Duodenal mucosa (tissue), 2 donors: ENCODE results near the gene RAB28.

Experiments used
- H3K27ac ChIP-seq: one replicate; pipeline ENCODE4 v1.7.0; 2013; ENCODE audit warnings: low read depth, low read length
- H3K27me3 ChIP-seq, 2 donors: one replicate each; pipeline ENCODE4 v1.7.0; 2013; ENCODE audit warnings: low read length in 2 of 2, control low read depth in 1 of 2; ENCODE audit not compliant: insufficient read depth in 2 of 2, control insufficient read depth in 1 of 2
- H3K36me3 ChIP-seq, 2 donors: one replicate each; pipeline ENCODE4 v1.7.0; 2013; ENCODE audit warnings: low read length in 2 of 2, control low read depth in 1 of 2; ENCODE audit not compliant: insufficient read depth in 2 of 2, control insufficient read depth in 1 of 2
- H3K4me1 ChIP-seq, 2 donors: one replicate each; pipeline ENCODE4 v1.7.0; 2013; ENCODE audit warnings: low read length in 2 of 2, control low read depth in 1 of 2; ENCODE audit not compliant: insufficient read depth in 2 of 2, control insufficient read depth in 1 of 2
- H3K4me3 ChIP-seq, 2 donors: one replicate each; pipeline ENCODE4 v1.7.0; 2013; ENCODE audit warnings: low read length in 2 of 2, low read depth in 1 of 2
- H3K9ac ChIP-seq, 2 donors: one replicate each; pipeline ENCODE4 v1.7.0; 2013; ENCODE audit warnings: low read length in 2 of 2, low read depth in 1 of 2
- H3K9me3 ChIP-seq, 2 donors: one replicate each; pipeline ENCODE4 v1.7.0; 2013; ENCODE audit warnings: low read length in 2 of 2, control low read depth in 1 of 2; ENCODE audit not compliant: control insufficient read depth in 1 of 2

Gene RAB28

GRCh38 chr4:13455411-13455810, 28.7 kb downstream of the RAB28 start:
- no peak overlapping the region for H3K4me3 ChIP-seq
- peaks cover 12 to 21% of the 10 kb centered on the region in 2 donors for H3K36me3 ChIP-seq
- no peaks in the 10 kb centered on the region for H3K4me1 ChIP-seq
- H3K27ac ChIP-seq, result no peak overlapping the region
- no peaks in the 10 kb centered on the region for H3K9me3 ChIP-seq
- no peak overlapping the region for H3K9ac ChIP-seq
- no peaks in the 10 kb centered on the region for H3K27me3 ChIP-seq

DNA sequence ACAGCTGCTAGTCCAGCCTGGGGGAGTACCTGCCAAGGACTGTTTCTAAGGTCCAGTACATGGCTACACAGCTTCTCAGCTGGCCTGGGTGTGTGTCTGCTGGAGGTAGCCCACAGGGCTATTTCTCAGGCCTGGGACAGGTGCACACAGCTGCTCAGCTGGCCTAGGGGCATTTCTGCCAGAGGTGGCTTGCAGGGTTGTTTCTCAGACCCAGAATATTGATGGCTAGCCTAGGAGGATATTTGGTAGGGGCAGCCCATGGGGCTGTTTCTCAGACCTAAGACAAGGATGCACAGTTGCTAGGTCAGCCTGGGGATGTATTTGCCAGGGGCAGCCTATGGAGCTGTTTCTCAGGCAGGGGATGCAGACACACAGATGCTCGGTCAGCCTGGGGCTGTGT, 29.4 kb downstream of the RAB28 start:
- Histone ChIP-seq H3K36me3 (peaks cover 12 to 21% of the 10 kb centered on the region in 2 donors), H3K4me1 (no peaks in the 10 kb centered on the region), H3K9me3 (no peaks in the 10 kb centered on the region), H3K4me3 (no peak overlapping the region), H3K27me3 (no peaks in the 10 kb centered on the region), H3K27ac (no peak overlapping the region), H3K9ac (no peak overlapping the region)

GRCh38 chr4:13452927-13453579, 31.1 kb downstream of the RAB28 start:
- no peaks in the 10 kb centered on the region for H3K9me3 ChIP-seq
- H3K9ac ChIP-seq, result no peak overlapping the region
- no peak overlapping the region for H3K4me3 ChIP-seq
- H3K27me3 ChIP-seq, result no peaks in the 10 kb centered on the region
- H3K4me1 ChIP-seq, result no peaks in the 10 kb centered on the region
- peaks cover 9 to 15% of the 10 kb centered on the region in 2 donors for H3K36me3 ChIP-seq
- H3K27ac ChIP-seq, result no peak overlapping the region

DNA sequence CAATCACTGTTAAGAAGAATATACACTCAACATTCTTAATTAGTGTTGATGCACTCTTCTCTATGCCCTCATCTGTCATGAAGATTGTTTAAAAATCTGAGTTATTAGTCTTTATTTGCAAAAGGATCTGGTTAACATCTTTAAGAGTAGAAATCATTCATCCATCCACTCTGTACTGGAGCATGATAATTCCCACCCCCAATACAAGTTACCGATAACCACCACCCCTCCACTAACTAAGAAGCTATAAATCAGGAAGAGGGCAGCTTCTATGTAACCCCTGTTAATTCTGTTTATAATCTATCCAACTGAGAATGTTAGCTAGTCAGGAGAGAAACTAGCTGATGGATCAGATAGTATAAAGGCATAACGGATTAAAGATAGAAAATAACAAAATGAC, 34.5 kb downstream of the RAB28 start:
- Histone ChIP-seq H3K9ac (no peak overlapping the region), H3K36me3 (peaks cover 6 to 7% of the 10 kb centered on the region in 2 donors), H3K4me1 (no peaks in the 10 kb centered on the region), H3K27ac (no peak overlapping the region), H3K4me3 (no peak overlapping the region), H3K9me3 (no peaks in the 10 kb centered on the region), H3K27me3 (no peaks in the 10 kb centered on the region)

DNA sequence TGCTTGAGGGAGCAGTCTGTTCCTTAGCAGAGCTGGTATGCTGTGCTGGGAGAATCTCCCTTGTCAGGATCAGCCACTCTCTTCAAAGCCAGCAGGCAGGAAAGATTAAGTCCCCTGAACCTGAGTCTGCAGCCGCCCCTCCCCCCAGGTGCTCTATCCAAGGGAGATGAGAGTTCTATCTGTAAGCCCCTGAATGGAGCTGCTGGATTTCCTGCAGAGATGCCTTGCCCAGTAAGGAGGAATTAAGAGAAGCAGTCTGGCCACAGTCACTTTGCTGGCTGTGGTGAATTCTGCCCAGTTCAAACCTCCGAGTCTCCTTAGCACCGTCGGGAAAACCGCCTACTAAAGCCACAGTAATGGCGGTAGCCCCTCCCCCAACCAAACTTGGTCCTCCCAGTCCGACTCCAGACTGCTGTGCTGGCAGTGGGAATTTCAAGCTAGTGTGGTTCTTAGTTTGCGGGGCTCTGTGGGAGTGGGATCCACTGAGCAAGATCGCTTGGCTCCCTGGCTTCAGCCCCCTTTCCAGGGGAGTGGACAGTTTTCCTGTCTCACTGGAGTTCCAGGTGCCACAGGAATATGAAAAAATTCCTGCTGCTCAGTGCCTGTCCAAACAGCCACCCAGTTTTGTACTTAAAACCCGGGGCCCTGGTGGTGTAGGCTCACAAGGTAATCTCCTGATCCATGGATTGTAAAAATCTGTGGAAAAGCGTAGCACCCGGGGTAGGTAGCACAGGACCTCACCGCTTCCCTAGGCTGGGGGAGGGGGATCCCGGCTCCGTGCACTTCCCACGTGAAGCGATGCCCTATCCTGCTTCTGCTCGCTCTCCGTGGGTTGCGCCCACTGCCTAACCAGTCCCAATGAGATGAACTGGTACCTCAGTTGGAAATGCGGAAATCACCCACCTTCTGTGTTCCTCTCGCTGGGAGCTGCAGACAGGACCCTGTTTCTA, 38.0 kb downstream of the RAB28 start:
- H3K27me3 ChIP-seq, result no peaks in the 10 kb centered on the region
- peaks cover 3 to 4% of the 10 kb centered on the region in 2 donors for H3K36me3 ChIP-seq
- H3K27ac ChIP-seq, result no peak overlapping the region
- no peak overlapping the region for H3K9ac ChIP-seq
- H3K9me3 ChIP-seq, result no peaks in the 10 kb centered on the region
- no peak overlapping the region for H3K4me3 ChIP-seq
- H3K4me1 ChIP-seq, result no peaks in the 10 kb centered on the region

- H3K36me3 ChIP-seq, result peaks cover 3 to 4% of the 10 kb centered on the region in 2 donors
- H3K4me3 ChIP-seq, result no peak overlapping the region
- no peak overlapping the region for H3K27ac ChIP-seq
- H3K9me3 ChIP-seq, result peaks cover 3 to 6% of the 10 kb centered on the region in 2 donors
- H3K4me1 ChIP-seq, result no peaks in the 10 kb centered on the region
- H3K9ac ChIP-seq, result no peak overlapping the region
- H3K27me3 ChIP-seq, result no peaks in the 10 kb centered on the region
Observed at GRCh38 chr4:13441506-13441905, 42.6 kb downstream of the RAB28 start.

DNA sequence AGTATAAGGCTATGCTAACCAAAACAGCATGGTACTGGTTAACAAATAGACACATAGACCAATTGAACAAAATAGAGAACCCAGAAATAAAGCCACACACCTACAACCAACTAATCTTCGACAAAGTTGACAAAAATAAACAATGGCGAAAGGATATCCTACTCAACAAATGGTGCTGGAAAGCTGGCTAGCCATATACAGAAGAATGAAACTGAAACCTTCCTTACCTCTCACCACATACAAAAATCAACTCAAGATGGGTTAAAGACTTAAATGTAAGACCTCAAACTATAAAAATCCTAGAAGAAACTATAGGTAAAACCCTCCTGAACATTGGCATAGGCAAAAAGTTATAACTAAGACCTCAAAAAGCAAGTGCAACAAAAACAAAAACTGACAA, 47.2 kb downstream of the RAB28 start:
- no peak overlapping the region for H3K9ac ChIP-seq
- no peaks in the 10 kb centered on the region for H3K27me3 ChIP-seq
- H3K9me3 ChIP-seq, result peaks cover 3 to 7% of the 10 kb centered on the region in 2 donors
- no peak overlapping the region for H3K27ac ChIP-seq
- no peaks in the 10 kb centered on the region for H3K36me3 ChIP-seq
- H3K4me3 ChIP-seq, result no peak overlapping the region
- no peaks in the 10 kb centered on the region for H3K4me1 ChIP-seq

DNA sequence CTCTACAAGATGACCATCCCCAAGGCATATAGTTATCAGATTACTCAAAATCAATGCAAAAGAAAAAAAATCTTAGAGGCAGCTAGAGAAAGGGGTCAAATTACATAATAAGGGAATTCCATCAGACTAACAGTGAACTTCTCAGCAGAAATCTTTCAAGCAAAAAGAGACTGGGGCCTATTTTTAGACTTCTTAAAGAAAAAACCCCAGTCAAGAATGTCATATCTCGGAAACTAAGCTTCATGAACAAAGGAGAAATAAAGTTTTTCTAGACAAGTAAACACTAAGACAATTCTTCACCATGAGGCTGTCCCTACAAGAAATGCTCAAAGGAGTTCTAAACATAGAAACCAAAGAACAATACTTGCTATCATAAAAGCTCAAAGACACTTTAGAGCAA, 51.7 kb downstream of the RAB28 start:
- no peak overlapping the region for H3K9ac ChIP-seq
- no peaks in the 10 kb centered on the region for H3K27me3 ChIP-seq
- H3K4me3 ChIP-seq, result no peak overlapping the region
- H3K9me3 ChIP-seq, result peaks cover 0 to 7% of the 10 kb centered on the region in 2 donors
- H3K36me3 ChIP-seq, result no peaks in the 10 kb centered on the region
- H3K27ac ChIP-seq, result no peak overlapping the region
- no peaks in the 10 kb centered on the region for H3K4me1 ChIP-seq

DNA sequence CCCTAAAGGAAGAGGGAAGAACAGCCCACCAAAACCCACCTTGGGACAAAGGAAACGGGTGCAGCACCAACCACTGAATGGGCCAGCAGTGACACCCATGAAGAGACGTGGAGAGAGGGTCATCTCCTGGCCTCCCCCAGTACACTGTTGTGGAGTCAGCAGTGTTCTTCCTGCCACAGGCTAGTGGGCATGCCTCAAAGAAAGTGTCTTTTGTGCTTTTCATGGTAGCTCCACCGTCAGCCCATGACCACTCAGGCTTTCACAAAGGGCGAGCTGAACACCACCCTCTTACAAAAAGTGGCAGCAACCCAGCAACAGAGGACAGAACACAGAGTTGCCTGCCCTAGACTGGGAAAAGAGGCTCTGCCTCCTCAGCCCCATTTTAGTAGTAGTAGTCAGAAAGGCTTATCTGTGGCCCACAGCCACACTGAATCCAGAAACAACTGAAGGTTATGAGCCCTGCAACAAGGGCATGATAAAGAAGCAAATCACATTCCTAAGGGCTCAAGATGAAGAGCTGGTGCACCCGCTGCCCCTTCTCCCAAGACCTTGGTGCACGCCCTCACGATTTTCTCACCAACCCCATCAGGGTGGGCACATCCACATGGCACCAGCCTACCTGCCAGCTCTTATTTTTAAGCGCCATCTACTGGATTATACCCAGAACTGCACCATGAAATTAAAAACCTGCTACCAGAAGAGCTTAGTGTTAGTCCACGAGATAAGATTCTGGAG, 53.1 kb downstream of the RAB28 start:
- H3K27ac ChIP-seq, result no peak overlapping the region
- H3K9me3 ChIP-seq, result no peaks in the 10 kb centered on the region
- H3K9ac ChIP-seq, result no peak overlapping the region
- no peaks in the 10 kb centered on the region for H3K4me1 ChIP-seq
- H3K36me3 ChIP-seq, result no peaks in the 10 kb centered on the region
- H3K4me3 ChIP-seq, result no peak overlapping the region
- no peaks in the 10 kb centered on the region for H3K27me3 ChIP-seq
